ENCODE measurements around the gene TMEM218. TPM values are rescaled to one million over a fixed set of nuclear protein-coding genes. Genes with fewer than 3 reads are reported as not detected.

TMEM218 gene
- total RNA-seq, 1 experiment from 2014 or later, result 17.9 TPM

- no peak; the same call in none of the 2 replicates for TF ChIP-seq SRF (IDR thresholded peaks at IDR 0.05; ENCODE audit: low read depth)
- no peak for TF ChIP-seq EGR1 (IDR thresholded peaks at IDR 0.05; ENCODE audit: low read depth)
- TF ChIP-seq ZFX (IDR thresholded peaks at IDR 0.05), result no peak
- no peak for TF ChIP-seq EZH2 (IDR thresholded peaks at IDR 0.05)
- TF ChIP-seq EZH2phosphoT487 (IDR thresholded peaks at IDR 0.05; ENCODE audit: borderline replicate concordance), result no peak
Observed at GRCh38 chr11:125123947-125124617, 12.7 kb upstream of the TMEM218 start (continued).

DNA sequence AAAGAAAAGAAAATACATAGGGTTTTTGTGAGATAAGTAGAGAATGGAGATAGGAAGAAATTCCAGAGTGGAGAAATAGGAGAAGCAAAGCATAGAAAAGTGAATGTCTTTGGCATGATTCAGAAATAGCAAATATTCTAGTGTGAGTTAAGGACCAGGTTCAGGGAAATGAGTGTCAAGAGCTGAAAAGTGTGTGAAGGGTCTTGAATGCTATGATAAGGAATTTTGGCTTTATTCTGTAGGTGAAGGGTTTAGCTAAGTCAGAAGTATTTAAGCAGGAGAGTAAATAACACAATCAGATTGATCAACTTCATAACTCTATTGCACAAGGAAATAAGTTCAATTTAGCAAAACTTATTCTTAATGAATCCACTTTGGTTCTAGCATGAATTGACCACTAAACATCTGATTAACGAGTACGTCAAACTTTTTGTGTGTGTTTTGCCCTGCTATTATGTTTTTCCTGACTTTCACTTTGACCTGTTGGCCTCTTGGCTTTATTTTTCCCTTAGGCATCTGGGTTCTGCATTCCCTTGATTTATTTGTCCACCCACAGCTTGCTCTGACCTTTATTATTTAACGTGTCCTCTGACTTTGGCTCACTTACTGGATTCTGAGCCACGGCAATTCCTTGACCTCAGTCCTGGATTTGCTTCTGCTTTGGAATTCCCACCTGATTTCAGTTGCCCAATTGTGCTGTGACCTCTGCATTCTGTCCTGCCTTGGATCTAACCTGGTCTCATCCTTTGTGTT lies 11.9 kb upstream of the TMEM218 start:
- ATAC-seq (no peak), DNase-seq (ENCODE audit: low read depth, low spot score) (no peak)
- Histone ChIP-seq H3K9me3 (ENCODE audit: control insufficient read depth in 1 of 2, insufficient read depth in 1 of 2, low read depth in 1 of 2, low read length in 2 of 2) (no peaks in the 10 kb centered on the region), H3K4me3 (replicated peaks in 1 of 2; ENCODE audit: low read depth in 1 of 2, low read length in 2 of 2) (peak overlapping the region; percentile 29 to 52), H3K27me3 (ENCODE audit: insufficient read depth, low read length) (0 out of 2 replicates have a peak, but pooled peaks cover 4% of the 10 kb centered on the region), H3K36me3 (ENCODE audit: control insufficient read depth in 1 of 2, insufficient read depth in 2 of 2, low read length in 2 of 2) (no peaks in the 10 kb centered on the region), H4K20me1 (ENCODE audit: insufficient read depth) (no peaks in the 10 kb centered on the region), H3K4me2 (ENCODE audit: low read length) (peak overlapping the region; percentile 73), H3K27ac (ENCODE audit: low read depth, low read length) (peak overlapping the region; percentile 26; the same call in 1 of the 2 replicates), H3K9ac (ENCODE audit: low read length) (peak overlapping the region; percentile 34), H3K9me2 (ENCODE audit: insufficient read depth) (no peaks in the 10 kb centered on the region), H3K79me2 (ENCODE audit: insufficient read depth, low read length) (no peaks in the 10 kb centered on the region), H3K4me1 (ENCODE audit: control insufficient read depth in 1 of 2, insufficient read depth in 2 of 2, low read length in 2 of 2) (peaks cover 4 to 15% of the 10 kb centered on the region in 2 experiments; a peak in 3 of 4 replicates), H2AFZ (ENCODE audit: low read depth, low read length, poor library complexity, severe bottlenecking) (peak overlapping the region; percentile 95)
- BruUV-seq (replicated peaks), result TSS peak; percentile 92
- TF ChIP-seq RAD21 (IDR thresholded peaks at IDR 0.05; ENCODE audit: low read depth), result no peak
- no peak for TF ChIP-seq YY1 (IDR thresholded peaks at IDR 0.05; ENCODE audit: extremely low read depth, insufficient replicate concordance, low read depth, low read length)
- TF ChIP-seq SP1 (IDR thresholded peaks at IDR 0.05; ENCODE audit: low read depth), result no peak
- TF ChIP-seq JUND (IDR thresholded peaks at IDR 0.05), result no peak
- TF ChIP-seq, protein P1, sequence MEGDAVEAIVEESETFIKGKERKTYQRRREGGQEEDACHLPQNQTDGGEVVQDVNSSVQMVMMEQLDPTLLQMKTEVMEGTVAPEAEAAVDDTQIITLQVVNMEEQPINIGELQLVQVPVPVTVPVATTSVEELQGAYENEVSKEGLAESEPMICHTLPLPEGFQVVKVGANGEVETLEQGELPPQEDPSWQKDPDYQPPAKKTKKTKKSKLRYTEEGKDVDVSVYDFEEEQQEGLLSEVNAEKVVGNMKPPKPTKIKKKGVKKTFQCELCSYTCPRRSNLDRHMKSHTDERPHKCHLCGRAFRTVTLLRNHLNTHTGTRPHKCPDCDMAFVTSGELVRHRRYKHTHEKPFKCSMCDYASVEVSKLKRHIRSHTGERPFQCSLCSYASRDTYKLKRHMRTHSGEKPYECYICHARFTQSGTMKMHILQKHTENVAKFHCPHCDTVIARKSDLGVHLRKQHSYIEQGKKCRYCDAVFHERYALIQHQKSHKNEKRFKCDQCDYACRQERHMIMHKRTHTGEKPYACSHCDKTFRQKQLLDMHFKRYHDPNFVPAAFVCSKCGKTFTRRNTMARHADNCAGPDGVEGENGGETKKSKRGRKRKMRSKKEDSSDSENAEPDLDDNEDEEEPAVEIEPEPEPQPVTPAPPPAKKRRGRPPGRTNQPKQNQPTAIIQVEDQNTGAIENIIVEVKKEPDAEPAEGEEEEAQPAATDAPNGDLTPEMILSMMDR (IDR thresholded peaks at IDR 0.05 in 2 of 3, conservative IDR thresholded peaks at IDR 0.05 in 1 of 3; ENCODE audit: borderline replicate concordance in 1 of 3, insufficient read depth in 1 of 3, low read depth in 2 of 3, low read length in 2 of 3), result no peak
- no peak for TF ChIP-seq POLR2AphosphoS5 (IDR thresholded peaks at IDR 0.05; ENCODE audit: low read depth, low read length)
- TF ChIP-seq SRF (IDR thresholded peaks at IDR 0.05; ENCODE audit: low read depth), result no peak
- RAD21 ChIA-PET (ENCODE audit: low non-redundant PET in 1 of 2, low total read pairs in 2 of 2, uncharacterized antibody in 2 of 2, unreplicated experiment in 2 of 2), result interaction anchor here (0.8 to 1.3 kb wide), 4 partner anchors 9 to 33 kb away, joined by 3 to 4 read pairs (median 3); partner anchors contain the start of gene TMEM218 (in 1 of the 2)
- intact Hi-C loops (cut with micrococcal nuclease), result no loop called here
- CTCF ChIA-PET, result interaction anchor here (0.6 to 2.9 kb wide), 21 partner anchors 9 to 310 kb away, joined by 3 to 26 read pairs (median 5); partner anchors contain the start of gene TMEM218
- POLR2A ChIA-PET, result interaction anchor here (1.0 to 2.1 kb wide), 9 partner anchors 9 to 169 kb away, joined by 3 to 21 read pairs (median 8); partner anchors contain the start of genes CCDC15 and TMEM218

Data from HCT116 (cell line).